OCI-LY7 (cell line): ENCODE data around the gene AGBL1. TPM values are rescaled to one million over a fixed set of nuclear protein-coding genes. Genes with fewer than 3 reads are reported as not detected.

ENCODE experiments used
- BruUV-seq: library from RNA; stranded (reverse); fragments of 400-500 nt; replicated peaks from 2 replicates; lab custom pipeline; 2021; lab: Mats Ljungman, UMichigan
- CTCF ChIA-PET: fragments of 300-600 bp; sonication (Branson Sonifier 250); formaldehyde crosslinking; loops from one replicate; lab custom pipeline; 2022; ENCODE audit warnings: antibody characterized with exemption; ENCODE audit not compliant: unreplicated experiment; lab: Charles Lee
- POLR2A ChIA-PET: fragments of 300-600 bp; sonication (Branson Sonifier 250); formaldehyde crosslinking; loops from one replicate; lab custom pipeline; 2022; ENCODE audit warnings: antibody characterized with exemption; lab: Charles Lee
- DNase-seq: peaks from one replicate; pipeline ENCODE4 v3.0.0-alpha.2; 2015; ENCODE audit warnings: low spot score
- H2AFZ ChIP-seq: fragments of 200-600 bp; sonication (generic), shearing (Covaris generic); 2 replicates; pipeline ENCODE4 v1.6.1; 2014; ENCODE audit warnings: mild to moderate bottlenecking, antibody characterized with exemption, low read length, moderate library complexity
- H3K27ac ChIP-seq: fragments of 200-600 bp; sonication (generic); 2 replicates; pipeline ENCODE4 v1.5.1; 2014; ENCODE audit warnings: mixed run types, low read depth, mild to moderate bottlenecking, moderate library complexity, low read length, inconsistent platforms; ENCODE audit not compliant: poor library complexity, severe bottlenecking
- H3K36me3 ChIP-seq: fragments of 200-600 bp; sonication (generic); 2 replicates; pipeline ENCODE4 v1.6.1; 2014; ENCODE audit warnings: mild to moderate bottlenecking, antibody characterized with exemption, low read length, moderate library complexity, mixed read lengths; ENCODE audit not compliant: insufficient read depth
- H3K4me1 ChIP-seq: fragments of 200-600 bp; sonication (generic); 2 replicates; pipeline ENCODE4 v1.5.1; 2014; ENCODE audit warnings: mild to moderate bottlenecking, low read length; ENCODE audit not compliant: insufficient read depth, poor library complexity, severe bottlenecking
- H3K4me2 ChIP-seq: fragments of 200-600 bp; sonication (generic); 2 replicates; pipeline ENCODE4 v1.6.1; 2014; ENCODE audit warnings: mild to moderate bottlenecking, low read length
- H3K4me3 ChIP-seq: fragments of 200-600 bp; sonication (generic); 2 replicates; pipeline ENCODE4 v1.5.1; 2014; ENCODE audit warnings: mild to moderate bottlenecking, low read depth, low read length; ENCODE audit not compliant: poor library complexity, severe bottlenecking
- H3K79me2 ChIP-seq: fragments of 200-600 bp; sonication (generic); 2 replicates; pipeline ENCODE4 v1.6.1; 2016; ENCODE audit warnings: low read depth, mild to moderate bottlenecking, low read length, moderate library complexity, mixed read lengths; ENCODE audit not compliant: insufficient read depth
- H3K9me2 ChIP-seq: fragments of 200-600 bp; sonication (generic); 2 replicates; pipeline ENCODE4 v1.6.1; 2016; ENCODE audit warnings: mild to moderate bottlenecking, low read length, mixed read lengths; ENCODE audit not compliant: insufficient read depth
- H3K9me3 ChIP-seq: fragments of 200-600 bp; sonication (generic); 2 replicates; pipeline ENCODE4 v1.6.1; 2014; ENCODE audit warnings: mild to moderate bottlenecking, mixed run types, low read length, mixed read lengths
- H4K20me1 ChIP-seq: fragments of 200-600 bp; sonication (generic); 2 replicates; pipeline ENCODE4 v1.6.1; 2014; ENCODE audit warnings: mild to moderate bottlenecking, antibody characterized with exemption, low read length, moderate library complexity, mixed read lengths; ENCODE audit not compliant: insufficient read depth
- EZH2phosphoT487 ChIP-seq: fragments of 200-600 bp; sonication (generic); IDR thresholded peaks from 2 replicates; pipeline ENCODE4 v1.6.1; 2018; ENCODE audit warnings: low read depth, borderline replicate concordance, mild to moderate bottlenecking, mixed run types, antibody characterized with exemption, low read length, moderate library complexity, mixed read lengths
- intact Hi-C: fragments of 100-400 bp; cut with micrococcal nuclease; formaldehyde crosslinking; loops from one replicate; pipeline ENCODE4 v1.10.0; 2022; ENCODE audit not compliant: unreplicated experiment
- total RNA-seq, 2 experiments: library from RNA; depleted of rRNA in 1 of 2; stranded (reverse); fragments of >200 nt in 1 of 2; shearing (Covaris generic) in 1 of 2; gene quantifications; 2 replicates each; pipeline ENCODE4 v1.2.3, GENCODE V29; 2014 to 2022
- TF ChIP-seq, protein P1 (sequence below): fragments of 200-600 bp; sonication (generic); conservative IDR thresholded peaks from 2 replicates; pipeline ENCODE4 v1.5.1; 2014; ENCODE audit warnings: mild to moderate bottlenecking, antibody characterized with exemption, low read length, moderate library complexity, mixed read lengths

Gene AGBL1
- total RNA-seq, 2 experiments from 2014 or later, result not detected

GRCh38 chr15:86849558-86850285 lies 770.1 kb downstream of the AGBL1 start:
- no TSS peak for BruUV-seq
- TF ChIP-seq, protein P1, sequence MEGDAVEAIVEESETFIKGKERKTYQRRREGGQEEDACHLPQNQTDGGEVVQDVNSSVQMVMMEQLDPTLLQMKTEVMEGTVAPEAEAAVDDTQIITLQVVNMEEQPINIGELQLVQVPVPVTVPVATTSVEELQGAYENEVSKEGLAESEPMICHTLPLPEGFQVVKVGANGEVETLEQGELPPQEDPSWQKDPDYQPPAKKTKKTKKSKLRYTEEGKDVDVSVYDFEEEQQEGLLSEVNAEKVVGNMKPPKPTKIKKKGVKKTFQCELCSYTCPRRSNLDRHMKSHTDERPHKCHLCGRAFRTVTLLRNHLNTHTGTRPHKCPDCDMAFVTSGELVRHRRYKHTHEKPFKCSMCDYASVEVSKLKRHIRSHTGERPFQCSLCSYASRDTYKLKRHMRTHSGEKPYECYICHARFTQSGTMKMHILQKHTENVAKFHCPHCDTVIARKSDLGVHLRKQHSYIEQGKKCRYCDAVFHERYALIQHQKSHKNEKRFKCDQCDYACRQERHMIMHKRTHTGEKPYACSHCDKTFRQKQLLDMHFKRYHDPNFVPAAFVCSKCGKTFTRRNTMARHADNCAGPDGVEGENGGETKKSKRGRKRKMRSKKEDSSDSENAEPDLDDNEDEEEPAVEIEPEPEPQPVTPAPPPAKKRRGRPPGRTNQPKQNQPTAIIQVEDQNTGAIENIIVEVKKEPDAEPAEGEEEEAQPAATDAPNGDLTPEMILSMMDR, result no peak
- no peak for TF ChIP-seq EZH2phosphoT487
- H3K79me2 ChIP-seq, result no peaks in the 10 kb centered on the region
- H4K20me1 ChIP-seq, result no peaks in the 10 kb centered on the region
- no peaks in the 10 kb centered on the region for H3K36me3 ChIP-seq
- no peaks in the 10 kb centered on the region for H3K9me2 ChIP-seq
- H3K27ac ChIP-seq, result no peak overlapping the region
- H3K9me3 ChIP-seq, result no peaks in the 10 kb centered on the region
- no peak for DNase-seq
- H2AFZ ChIP-seq, result no peak overlapping the region
- no peaks in the 10 kb centered on the region for H3K4me1 ChIP-seq
- H3K4me3 ChIP-seq, result no peak overlapping the region
- intact Hi-C loops, result loop anchor here (2.0 kb wide), 1 partner anchor 33 kb away; no protein-coding TSS in a partner anchor
- H3K4me2 ChIP-seq, result no peak overlapping the region
- POLR2A ChIA-PET, result interaction anchor here (0.6 kb wide), 2 partner anchors 13 to 363 kb away, joined by 3 read pairs; no protein-coding TSS in a partner anchor
- CTCF ChIA-PET, result no interaction called here

- no TSS peak for BruUV-seq
- Histone ChIP-seq H3K79me2 (no peaks in the 10 kb centered on the region), H3K36me3 (no peaks in the 10 kb centered on the region), H3K4me1 (no peaks in the 10 kb centered on the region), H3K9me2 (no peaks in the 10 kb centered on the region), H3K9me3 (no peaks in the 10 kb centered on the region), H3K4me2 (no peak overlapping the region), H2AFZ (no peak overlapping the region), H3K4me3 (no peak overlapping the region), H4K20me1 (no peaks in the 10 kb centered on the region), H3K27ac (no peak overlapping the region)
- CTCF ChIA-PET, result no interaction called here
- POLR2A ChIA-PET, result no interaction called here
- TF ChIP-seq, protein P1, result no peak
- TF ChIP-seq EZH2phosphoT487, result no peak
- DNase-seq, result no peak
- intact Hi-C loops, result loop anchor here (2.0 kb wide), 1 partner anchor 34 kb away; no protein-coding TSS in a partner anchor
These were observed 771.3 kb downstream of the AGBL1 start for GRCh38 chr15:86850939-86851338.

GRCh38 chr15:86852741-86853140 lies 773.1 kb downstream of the AGBL1 start:
- intact Hi-C loops, result no loop called here
- no peaks in the 10 kb centered on the region for H3K9me3 ChIP-seq
- H3K79me2 ChIP-seq, result no peaks in the 10 kb centered on the region
- H3K4me3 ChIP-seq, result no peak overlapping the region
- BruUV-seq, result no TSS peak
- H3K36me3 ChIP-seq, result no peaks in the 10 kb centered on the region
- ChIA-PET POLR2A (no interaction called here), CTCF (no interaction called here)
- no peaks in the 10 kb centered on the region for H4K20me1 ChIP-seq
- H3K4me2 ChIP-seq, result no peak overlapping the region
- no peak overlapping the region for H2AFZ ChIP-seq
- DNase-seq, result no peak
- no peaks in the 10 kb centered on the region for H3K9me2 ChIP-seq
- no peak overlapping the region for H3K27ac ChIP-seq
- TF ChIP-seq, protein P1, result no peak
- no peak for TF ChIP-seq EZH2phosphoT487
- H3K4me1 ChIP-seq, result no peaks in the 10 kb centered on the region
